COLO668 (cell line): ENCODE data around the gene TIMM22.
"Not testable (repeated sequence)": the region's sequence is repeated elsewhere in the genome, so short reads cannot be mapped to it uniquely, and the experiment has no call there.

Experiments
- DNase-seq: peaks from one replicate; lab custom pipeline; 2025; ENCODE audit not compliant: unreplicated experiment; lab: John Stamatoyannopoulos, UW

TIMM22 gene

DNA sequence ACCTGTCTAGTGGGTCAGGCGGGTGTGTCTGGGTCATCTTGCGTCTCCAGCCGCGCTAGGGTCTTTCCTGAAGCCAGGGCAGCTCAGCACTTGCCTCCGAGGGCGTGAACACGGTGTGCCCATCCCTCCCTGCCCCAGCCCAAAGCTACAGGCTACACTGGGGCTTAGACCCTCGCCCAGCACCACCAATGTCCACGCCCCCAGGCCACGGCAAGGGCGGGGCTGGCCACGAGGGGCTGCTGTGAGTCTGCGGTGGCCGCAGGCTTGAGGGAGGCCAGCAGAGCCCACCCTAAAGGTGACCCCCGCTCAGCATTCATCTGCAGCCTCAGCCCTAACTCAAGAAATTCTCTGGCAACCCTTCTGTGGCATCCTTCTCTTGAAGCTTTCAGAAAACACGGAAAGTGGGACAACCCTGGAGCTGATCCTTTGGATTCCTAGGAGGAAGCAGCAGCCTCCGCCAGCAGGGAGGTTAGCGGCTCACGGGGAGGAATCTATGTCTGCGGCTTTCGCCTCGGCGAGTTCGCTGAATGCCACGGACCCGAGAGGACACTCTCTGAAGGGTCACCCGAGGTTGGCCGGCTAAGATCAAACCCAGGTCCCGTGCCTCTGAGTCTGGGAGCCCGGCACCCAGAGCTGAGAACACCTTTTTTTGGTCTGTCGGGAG lies 41.7 kb downstream of the TIMM22 start:
- no peak for DNase-seq

- DNase-seq, result peak; percentile 25
Observed at GRCh38 chr17:1039123-1039507, 42.2 kb downstream of the TIMM22 start.

DNA sequence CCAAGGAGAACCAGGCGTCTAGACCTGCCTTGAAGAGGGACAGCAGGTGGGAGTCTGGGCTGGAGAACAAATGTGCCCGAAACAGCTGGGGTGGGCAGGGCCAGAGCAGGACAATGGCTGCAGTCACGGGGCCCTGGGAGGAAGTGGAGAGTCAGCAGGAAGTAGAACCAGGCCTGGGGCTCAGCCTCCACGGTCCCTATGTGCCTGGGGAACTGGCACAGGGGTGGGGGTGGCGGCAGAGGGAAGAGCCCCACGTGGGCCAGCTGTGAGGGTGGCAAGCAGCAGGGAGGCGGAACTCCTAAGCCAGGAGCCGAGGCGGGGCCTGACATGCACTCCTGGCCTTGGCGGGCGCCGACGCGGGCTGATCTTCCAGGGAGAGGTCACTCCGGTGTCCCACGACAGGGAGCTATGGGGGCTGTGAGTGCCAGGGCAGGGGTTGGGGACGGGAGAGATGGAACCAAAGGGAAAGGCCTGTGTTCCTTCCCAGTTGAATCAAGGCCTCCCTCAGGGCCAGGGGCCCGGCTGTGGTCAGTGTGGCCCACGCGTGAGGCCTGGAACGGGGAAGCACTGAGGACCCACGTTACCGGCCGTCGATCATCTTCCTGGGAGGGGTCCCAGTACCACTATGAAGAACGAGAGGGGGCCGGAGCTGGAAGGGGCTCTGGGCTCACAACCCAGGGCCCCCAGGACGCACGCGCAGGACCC lies 42.7 kb downstream of the TIMM22 start:
- peak; percentile 66 for DNase-seq

- no peak for DNase-seq
Observed at GRCh38 chr17:1040216-1040600, 43.3 kb downstream of the TIMM22 start.

- no peak for DNase-seq
Observed at GRCh38 chr17:1041746-1042145, 44.8 kb downstream of the TIMM22 start.

GRCh38 chr17:1042486-1042885 lies 45.6 kb downstream of the TIMM22 start:
- DNase-seq, result no peak

GRCh38 chr17:1043601-1044251 lies 46.8 kb downstream of the TIMM22 start:
- DNase-seq, result no peak

- not testable (repeated sequence) for DNase-seq
Observed at GRCh38 chr17:1044387-1045009, 47.6 kb downstream of the TIMM22 start.

- no peak for DNase-seq
Observed at GRCh38 chr17:1045456-1045855, 48.5 kb downstream of the TIMM22 start.

DNA sequence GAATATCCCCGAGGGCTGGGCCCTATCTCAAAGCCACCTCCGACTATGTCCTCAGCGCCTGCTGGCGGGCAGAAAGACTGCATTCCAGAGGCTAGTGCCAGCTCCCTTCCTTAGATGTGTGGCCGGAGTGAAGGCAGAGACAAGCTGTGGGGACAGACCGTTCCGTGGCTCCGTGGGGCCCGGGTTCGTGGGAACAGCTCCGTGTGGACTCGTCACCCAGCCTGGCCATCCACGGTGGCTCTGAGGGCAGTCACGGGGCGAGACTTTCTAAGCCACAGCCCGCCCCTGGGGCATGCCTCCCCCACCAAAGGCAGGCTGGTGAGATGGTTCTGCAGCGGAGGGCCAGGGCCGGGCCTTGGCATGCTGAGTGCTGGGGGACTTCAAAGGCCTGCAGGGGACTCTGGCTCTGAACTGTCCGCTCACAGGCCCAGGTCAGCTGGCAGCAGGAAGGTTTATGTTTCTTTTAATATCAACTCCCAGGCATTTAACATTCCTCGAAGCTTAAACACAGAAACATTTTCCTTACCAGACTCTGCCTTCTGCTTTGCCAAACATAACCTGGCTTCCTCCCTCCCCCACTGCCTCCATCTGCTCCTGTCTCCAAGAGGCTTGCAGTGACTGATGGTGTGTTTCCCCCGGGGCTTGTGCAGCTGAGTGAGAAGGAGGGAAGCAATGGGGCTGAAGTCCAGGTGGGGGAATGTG lies 50.4 kb downstream of the TIMM22 start:
- no peak for DNase-seq

- no peak for DNase-seq
Observed at GRCh38 chr17:1047879-1048470, 51.0 kb downstream of the TIMM22 start.

DNA sequence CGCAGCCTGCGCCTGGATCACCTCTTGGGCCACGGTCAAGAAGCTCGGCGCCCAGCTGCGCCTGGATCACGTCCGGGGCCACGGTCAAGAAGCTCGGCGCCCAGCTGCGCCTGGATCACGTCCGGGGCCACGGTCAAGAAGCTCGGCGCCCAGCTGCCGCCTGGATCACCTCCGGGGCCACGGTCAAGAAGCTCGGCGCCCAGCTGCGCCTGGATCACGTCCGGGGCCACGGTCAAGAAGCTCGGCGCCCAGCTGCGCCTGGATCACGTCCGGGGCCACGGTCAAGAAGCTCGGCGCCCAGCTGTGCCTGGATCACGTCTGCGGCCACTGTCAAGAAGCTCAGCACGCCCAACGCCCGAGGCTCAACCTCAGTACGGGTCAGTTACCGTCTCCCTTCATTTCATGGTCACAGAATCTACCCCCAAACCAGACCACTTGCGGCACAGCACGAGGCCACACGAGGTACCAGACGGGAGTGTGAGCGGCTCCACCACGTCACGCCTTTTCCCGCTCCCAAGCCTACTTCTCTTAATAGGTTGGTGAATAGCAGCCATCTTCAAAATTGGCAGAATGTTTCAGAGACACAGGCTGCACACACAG lies 51.7 kb downstream of the TIMM22 start:
- not testable (repeated sequence) for DNase-seq

- no peak for DNase-seq
Observed at GRCh38 chr17:1049446-1050225, 52.7 kb downstream of the TIMM22 start.

GRCh38 chr17:1050246-1050995 lies 53.5 kb downstream of the TIMM22 start:
- DNase-seq, result no peak

DNA sequence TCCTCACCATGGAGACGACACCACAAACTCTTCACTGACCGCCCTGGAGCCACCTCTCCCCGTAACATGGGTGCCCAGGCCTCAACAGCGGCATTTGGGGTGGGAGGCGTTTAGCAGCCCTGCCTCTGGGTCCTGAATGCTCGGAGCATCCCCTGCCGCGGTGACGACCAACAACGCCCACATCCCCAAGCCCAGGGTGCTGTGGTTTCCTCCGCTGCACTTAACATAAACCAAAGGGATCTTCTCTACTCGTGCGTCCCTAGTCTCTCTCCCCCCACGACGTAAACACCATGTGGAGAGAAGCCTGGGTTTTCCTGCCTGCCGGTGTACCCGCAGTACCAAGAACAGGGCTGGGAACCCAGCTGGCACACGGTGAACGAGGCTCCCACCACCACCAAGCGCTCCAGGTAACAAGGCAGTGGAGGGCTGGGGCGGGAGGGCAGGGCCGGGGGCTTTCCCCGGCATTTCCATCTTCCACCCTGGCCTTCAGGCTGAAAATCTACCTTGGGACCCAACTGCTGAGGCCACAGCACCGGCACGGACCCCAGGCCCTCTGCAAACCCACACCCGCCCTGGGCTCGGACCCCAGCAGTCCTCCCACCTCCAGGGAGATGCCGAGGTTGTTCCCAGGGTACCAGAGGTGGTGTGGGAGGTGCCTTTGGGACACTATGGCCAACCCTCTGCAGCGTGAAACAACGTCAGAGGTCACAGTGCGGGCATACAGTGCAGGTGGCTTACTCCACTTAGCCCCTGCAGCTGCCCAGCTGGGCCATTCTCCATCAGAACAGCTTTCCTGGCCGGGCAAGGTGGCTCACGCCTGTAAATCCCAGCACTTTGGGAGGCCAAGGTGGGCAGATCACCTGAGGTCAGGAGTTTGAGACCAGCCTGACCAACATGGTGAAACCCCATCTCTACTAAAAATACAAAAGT lies 54.3 kb downstream of the TIMM22 start:
- DNase-seq, result no peak
